CD14-positive monocyte (primary cell): ENCODE results near the gene TMC6. TPM values are rescaled to one million over a fixed set of nuclear protein-coding genes. Genes with fewer than 3 reads are reported as not detected.

Experiments used
- DNase-seq, 3 donors: peaks; one replicate each; pipeline ENCODE4 v3.0.0-alpha.2; 2011 to 2022
- H2AFZ ChIP-seq: 2 replicates; pipeline ENCODE4 v1.6.0; 2012; ENCODE audit warnings: mild to moderate bottlenecking, low read depth, low read length, inconsistent platforms; ENCODE audit not compliant: insufficient read depth, poor library complexity, severe bottlenecking
- H3K27ac ChIP-seq, 2 donors: 1 replicate in 1 of 2; 2 replicates in 1 of 2; pipeline ENCODE4 v1.5.1; 2012 to 2013; ENCODE audit warnings: low read length in 2 of 2, control low read depth in 1 of 2, inconsistent platforms in 1 of 2, low read depth in 1 of 2, mild to moderate bottlenecking in 1 of 2
- H3K27me3 ChIP-seq, 2 donors: one replicate each; pipeline versions ENCODE4 v1.6.0 to v1.6.1; 2011 to 2013; ENCODE audit warnings: low read length in 2 of 2; ENCODE audit not compliant: control insufficient read depth in 2 of 2, insufficient read depth in 2 of 2
- H3K36me3 ChIP-seq, 2 donors: replicated peaks in 1 of 2; 1 replicate in 1 of 2; 2 replicates in 1 of 2; pipeline versions ENCODE4 v1.5.1 to v1.6.1; 2012 to 2013; ENCODE audit warnings: low read length in 2 of 2, control low read depth in 1 of 2, inconsistent platforms in 1 of 2, mild to moderate bottlenecking in 1 of 2; ENCODE audit not compliant: insufficient read depth in 2 of 2, control insufficient read depth in 1 of 2
- H3K4me1 ChIP-seq, 2 donors: 1 replicate in 1 of 2; 2 replicates in 1 of 2; pipeline versions ENCODE4 v1.5.1 to v1.6.1; 2012 to 2013; ENCODE audit warnings: low read length in 2 of 2, control low read depth in 1 of 2, inconsistent platforms in 1 of 2, mild to moderate bottlenecking in 1 of 2, moderate library complexity in 1 of 2; ENCODE audit not compliant: insufficient read depth in 2 of 2, control insufficient read depth in 1 of 2
- H3K4me2 ChIP-seq: replicated peaks from 2 replicates; pipeline ENCODE3; 2012; ENCODE audit warnings: low read length, moderate library complexity, mild to moderate bottlenecking; ENCODE audit not compliant: poor library complexity, severe bottlenecking; ENCODE audit errors: extremely low read depth
- H3K4me3 ChIP-seq, 3 experiments: fragments of 200-600 bp in 1 of 3; sonication (generic) in 1 of 3; replicated peaks in 1 of 3; 1 replicate in 2 of 3; 2 replicates in 1 of 3; pipeline ENCODE4 v1.5.1; 2011 to 2013; ENCODE audit warnings: low read length in 3 of 3, mild to moderate bottlenecking in 3 of 3, control low read depth in 2 of 3, low read depth in 2 of 3, inconsistent platforms in 1 of 3, moderate library complexity in 1 of 3
- H3K79me2 ChIP-seq: 2 replicates; pipeline ENCODE4 v1.6.0; 2012; ENCODE audit warnings: mild to moderate bottlenecking, control low read depth, inconsistent platforms, low read length, moderate library complexity; ENCODE audit not compliant: insufficient read depth
- H3K9ac ChIP-seq: 2 replicates; pipeline ENCODE4 v1.6.0; 2017; ENCODE audit warnings: low read length, mild to moderate bottlenecking; ENCODE audit not compliant: insufficient read depth, poor library complexity, severe bottlenecking
- H3K9me3 ChIP-seq, 2 donors: replicated peaks in 1 of 2; 1 replicate in 1 of 2; 2 replicates in 1 of 2; pipeline versions ENCODE4 v1.5.1 to v1.6.1; 2012 to 2013; ENCODE audit warnings: low read length in 2 of 2, control low read depth in 1 of 2; ENCODE audit not compliant: control insufficient read depth in 1 of 2, insufficient read depth in 1 of 2
- H4K20me1 ChIP-seq: 2 replicates; pipeline ENCODE4 v1.6.0; 2012; ENCODE audit warnings: mild to moderate bottlenecking, low read length, control low read depth, moderate library complexity; ENCODE audit not compliant: insufficient read depth
- H3K27ac Mint-ChIP-seq, 7 donors: one replicate each; pipeline ENCODE4 v1.8.0; 2020; ENCODE audit warnings: mild to moderate bottlenecking in 7 of 7, mixed read lengths in 7 of 7, moderate library complexity in 6 of 7, inconsistent platforms in 2 of 7
- H3K27me3 Mint-ChIP-seq, 3 donors: one replicate each; pipeline ENCODE4 v1.8.0; 2021 to 2022; ENCODE audit warnings: low read depth in 3 of 3, mild to moderate bottlenecking in 3 of 3, mixed read lengths in 3 of 3, moderate library complexity in 3 of 3, inconsistent platforms in 1 of 3
- H3K36me3 Mint-ChIP-seq, 2 donors: one replicate each; pipeline ENCODE4 v1.8.0; 2020; ENCODE audit warnings: mixed read lengths in 2 of 2, inconsistent platforms in 1 of 2, mild to moderate bottlenecking in 1 of 2
- H3K4me1 Mint-ChIP-seq: one replicate; pipeline ENCODE4 v1.8.0; 2020; ENCODE audit warnings: mild to moderate bottlenecking, mixed read lengths
- H3K4me3 Mint-ChIP-seq, 2 donors: one replicate each; pipeline ENCODE4 v1.8.0; 2020; ENCODE audit warnings: mild to moderate bottlenecking in 2 of 2, mixed read lengths in 2 of 2, moderate library complexity in 1 of 2
- H3K9me3 Mint-ChIP-seq, 7 donors: one replicate each; pipeline ENCODE4 v1.8.0; 2020 to 2022; ENCODE audit warnings: mixed read lengths in 7 of 7, mild to moderate bottlenecking in 6 of 7, moderate library complexity in 6 of 7, inconsistent platforms in 2 of 7
- WGBS: methylation state at CpG from one replicate; pipeline ENCODE4 v1.1.5; 2013; ENCODE audit warnings: missing lambda C conversion rate; ENCODE audit not compliant: insufficient coverage; 5-methylcytosine and 5-hydroxymethylcytosine counted together
- intact Hi-C, 2 donors: fragments of 100-400 bp; cut with micrococcal nuclease; formaldehyde crosslinking; loops; one replicate each; pipeline versions ENCODE4 v1.15.0 to v1.15.1; 2023
- polyA plus RNA-seq, 3 donors: library from polyadenylated mRNA; depleted of rRNA in 1 of 3; unstranded in 2 of 3; stranded (reverse) in 1 of 3; fragments of 300-500 nt in 2 of 3; fragments of >200 nt in 1 of 3; fragmentation: Illumina TruSeq in 2 of 3; gene quantifications; 1 replicate in 2 of 3; 2 replicates in 1 of 3; pipeline ENCODE4 v1.2.3, GENCODE V29; 2012 to 2021
- TF ChIP-seq, protein P1 (sequence below): fragments of 200-600 bp; IDR thresholded peaks from one replicate; pipeline ENCODE4 v1.8.0; 2022; ENCODE audit warnings: antibody characterized with exemption, mild to moderate bottlenecking

Gene TMC6
- polyA plus RNA-seq, 3 donors, result 60.1 to 107 (median 79.2) TPM

GRCh38 chr17:78144147-78144719 lies 15.7 kb upstream of the TMC6 start:
- intact Hi-C loops, result loop anchor here in 1 of 2 donors (5.0 kb wide), 1 partner anchor 43 kb away; the partner anchor contains the start of genes AFMID and TK1
- Histone ChIP-seq H3K27ac (peak overlapping the region; percentile 60 to 67), H4K20me1 (peaks cover 18% of the 10 kb centered on the region), H3K4me1 (peaks cover 73 to 85% of the 10 kb centered on the region in 2 donors), H3K4me3 (peak overlapping the region in 1 of 3 experiments; percentile 57), H3K9ac (peak overlapping the region; percentile 25), H3K27me3 (no peaks in the 10 kb centered on the region), H3K9me3 (no peaks in the 10 kb centered on the region), H3K4me2 (peak overlapping the region; percentile 70), H2AFZ (no peak overlapping the region), H3K36me3 (peaks cover 15 to 16% of the 10 kb centered on the region in 2 donors), H3K79me2 (peaks cover 10% of the 10 kb centered on the region)
- Mint-ChIP-seq H3K36me3 (peaks cover 11 to 22% of the 10 kb centered on the region in 2 donors), H3K27ac (peak overlapping the region; percentile 78 to 93 (median 88)), H3K27me3 (no peaks in the 10 kb centered on the region), H3K4me1 (peaks cover 64% of the 10 kb centered on the region), H3K4me3 (peak overlapping the region in 1 of 2 donors; percentile 72), H3K9me3 (no peaks in the 10 kb centered on the region)
- TF ChIP-seq, protein P1, sequence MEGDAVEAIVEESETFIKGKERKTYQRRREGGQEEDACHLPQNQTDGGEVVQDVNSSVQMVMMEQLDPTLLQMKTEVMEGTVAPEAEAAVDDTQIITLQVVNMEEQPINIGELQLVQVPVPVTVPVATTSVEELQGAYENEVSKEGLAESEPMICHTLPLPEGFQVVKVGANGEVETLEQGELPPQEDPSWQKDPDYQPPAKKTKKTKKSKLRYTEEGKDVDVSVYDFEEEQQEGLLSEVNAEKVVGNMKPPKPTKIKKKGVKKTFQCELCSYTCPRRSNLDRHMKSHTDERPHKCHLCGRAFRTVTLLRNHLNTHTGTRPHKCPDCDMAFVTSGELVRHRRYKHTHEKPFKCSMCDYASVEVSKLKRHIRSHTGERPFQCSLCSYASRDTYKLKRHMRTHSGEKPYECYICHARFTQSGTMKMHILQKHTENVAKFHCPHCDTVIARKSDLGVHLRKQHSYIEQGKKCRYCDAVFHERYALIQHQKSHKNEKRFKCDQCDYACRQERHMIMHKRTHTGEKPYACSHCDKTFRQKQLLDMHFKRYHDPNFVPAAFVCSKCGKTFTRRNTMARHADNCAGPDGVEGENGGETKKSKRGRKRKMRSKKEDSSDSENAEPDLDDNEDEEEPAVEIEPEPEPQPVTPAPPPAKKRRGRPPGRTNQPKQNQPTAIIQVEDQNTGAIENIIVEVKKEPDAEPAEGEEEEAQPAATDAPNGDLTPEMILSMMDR, result no peak
- 37% methylated on average over 4 of the region's 11 CpGs for WGBS
- DNase-seq, result peak; percentile 92 to 95 (median 93)

DNA sequence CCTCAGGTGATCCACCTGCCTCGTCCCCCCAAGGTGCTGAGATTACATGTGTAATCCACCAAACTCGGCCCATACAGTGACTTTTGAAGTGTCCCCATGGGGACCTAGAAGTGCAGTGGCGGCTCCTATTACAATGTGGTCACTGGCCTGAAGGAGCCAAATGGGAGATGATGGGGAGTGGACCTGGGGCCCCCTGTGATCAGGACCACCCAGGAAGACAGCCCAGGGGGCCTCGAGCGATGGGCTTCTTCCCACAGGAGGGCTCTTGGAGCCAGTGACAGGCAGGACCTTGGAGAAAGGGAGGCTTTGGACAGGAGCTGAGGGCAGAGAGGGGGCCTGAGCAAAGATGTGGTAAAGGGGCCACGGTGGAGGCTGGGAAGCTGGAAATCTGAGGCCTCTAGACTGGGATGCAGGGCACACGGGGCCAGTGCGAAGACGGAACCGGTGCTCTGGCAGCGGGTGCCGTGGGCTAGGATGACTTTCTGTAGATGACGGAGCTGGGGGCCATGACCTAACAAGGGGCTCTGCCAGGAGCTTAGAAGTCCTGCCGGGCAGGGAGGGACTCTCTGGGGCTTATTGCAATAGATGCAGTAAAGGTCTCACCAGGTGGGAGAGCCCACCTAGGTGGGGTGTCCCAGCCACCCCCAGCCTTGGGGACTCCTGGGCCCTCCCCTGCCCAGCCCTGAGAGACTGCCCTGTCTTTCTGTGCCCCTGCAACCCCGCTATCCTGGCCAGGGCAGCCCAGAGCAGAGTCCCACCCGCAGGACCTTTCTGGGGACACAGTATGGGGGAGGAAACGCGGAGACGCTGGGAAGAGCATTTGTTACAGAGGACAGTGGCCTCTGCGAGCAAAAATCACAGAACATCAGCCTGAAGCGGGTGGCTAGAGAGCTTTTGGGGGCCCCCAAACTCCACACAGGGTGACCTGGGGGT lies 14.9 kb upstream of the TMC6 start:
- Histone ChIP-seq H3K4me1 (peaks cover 81 to 93% of the 10 kb centered on the region in 2 donors), H2AFZ (no peak overlapping the region), H3K4me3 (peak overlapping the region in 1 of 3 experiments; percentile 57), H3K27ac (peak overlapping the region; percentile 60 to 67), H3K79me2 (peaks cover 10% of the 10 kb centered on the region), H3K9ac (no peak overlapping the region), H3K27me3 (no peaks in the 10 kb centered on the region), H3K4me2 (peak overlapping the region; percentile 70), H4K20me1 (peaks cover 25% of the 10 kb centered on the region), H3K36me3 (peaks cover 15 to 16% of the 10 kb centered on the region in 2 donors), H3K9me3 (no peaks in the 10 kb centered on the region)
- peaks cover 70% of the 10 kb centered on the region for H3K4me1 Mint-ChIP-seq
- intact Hi-C loops, result loop anchor here in 1 of 2 donors (5.0 kb wide), 1 partner anchor 44 kb away; the partner anchor contains the start of genes AFMID and TK1
- H3K27ac Mint-ChIP-seq, result peak overlapping the region; percentile 78 to 93 (median 88)
- TF ChIP-seq, protein P1, result no peak
- H3K27me3 Mint-ChIP-seq, result peaks cover 0 to 1% (median 0%) of the 10 kb centered on the region in 3 donors
- peak overlapping the region in 1 of 2 donors; percentile 72 for H3K4me3 Mint-ChIP-seq
- DNase-seq, result no peak
- no peaks in the 10 kb centered on the region for H3K9me3 Mint-ChIP-seq
- WGBS, result 90% methylated on average over 20 of the region's 21 CpGs
- H3K36me3 Mint-ChIP-seq, result peaks cover 11 to 28% of the 10 kb centered on the region in 2 donors
